Endodermal cell (in vitro differentiated cells): ENCODE results near the gene IL1RL2. TPM values are rescaled to one million over a fixed set of nuclear protein-coding genes. Genes with fewer than 3 reads are reported as not detected.

Source experiments
- DNase-seq: peaks from one replicate; pipeline ENCODE4 v3.0.0-alpha.2; 2017
- H3K27ac ChIP-seq: 2 replicates; pipeline ENCODE4 v1.5.1; 2013; ENCODE audit warnings: mild to moderate bottlenecking, low read depth, low read length, moderate library complexity
- H3K27me3 ChIP-seq: 2 replicates; pipeline ENCODE4 v1.6.1; 2013; ENCODE audit warnings: mild to moderate bottlenecking, low read length, moderate library complexity; ENCODE audit not compliant: insufficient read depth, control insufficient read depth, poor library complexity, severe bottlenecking
- H3K36me3 ChIP-seq: 2 replicates; pipeline ENCODE4 v1.7.0; 2013; ENCODE audit warnings: mild to moderate bottlenecking, low read length, moderate library complexity; ENCODE audit not compliant: control insufficient read depth, insufficient read depth
- H3K4me1 ChIP-seq: one replicate; pipeline ENCODE4 v1.7.0; 2013; ENCODE audit warnings: low read length; ENCODE audit not compliant: control insufficient read depth, insufficient read depth
- H3K4me3 ChIP-seq: 2 replicates; pipeline ENCODE4 v1.5.1; 2013; ENCODE audit warnings: mild to moderate bottlenecking, low read length, moderate library complexity
- H3K9ac ChIP-seq: 2 replicates; pipeline ENCODE4 v1.6.1; 2013; ENCODE audit warnings: mild to moderate bottlenecking, low read length, moderate library complexity; ENCODE audit not compliant: poor library complexity, severe bottlenecking; ENCODE audit errors: extremely low read depth
- H3K9me3 ChIP-seq: 2 replicates; pipeline ENCODE4 v1.6.1; 2013; ENCODE audit warnings: mild to moderate bottlenecking, low read length, moderate library complexity; ENCODE audit not compliant: control insufficient read depth
- H3K27ac Mint-ChIP-seq: 2 replicates; pipeline ENCODE4 v1.8.0; 2020; ENCODE audit warnings: mixed read lengths
- H3K27me3 Mint-ChIP-seq: 2 replicates; pipeline ENCODE4 v1.8.0; 2021; ENCODE audit warnings: mild to moderate bottlenecking, mixed read lengths; ENCODE audit not compliant: insufficient read depth
- H3K36me3 Mint-ChIP-seq: 2 replicates; pipeline ENCODE4 v1.8.0; 2020; ENCODE audit warnings: low read depth, mixed read lengths
- H3K4me1 Mint-ChIP-seq: 2 replicates; pipeline ENCODE4 v1.8.0; 2020; ENCODE audit warnings: mixed read lengths
- H3K4me3 Mint-ChIP-seq: 2 replicates; pipeline ENCODE4 v1.8.0; 2020; ENCODE audit warnings: mild to moderate bottlenecking, moderate library complexity, mixed read lengths
- H3K9me3 Mint-ChIP-seq: 2 replicates; pipeline ENCODE4 v1.8.0; 2020; ENCODE audit warnings: mild to moderate bottlenecking, mixed read lengths
- WGBS, 2 experiments: methylation state at CpG; one replicate each; pipeline versions ENCODE4 v1.1.5 to v1.1.7; 2013; ENCODE audit warnings: missing lambda C conversion rate in 2 of 2, mixed read lengths in 1 of 2; ENCODE audit not compliant: insufficient coverage in 1 of 2, insufficient read length in 1 of 2; 5-methylcytosine and 5-hydroxymethylcytosine counted together
- total RNA-seq, 2 donors: library from RNA; stranded (reverse); fragmentation: NEBNext Ultra II Directional in 1 of 2; extraction: Animal tissue kit (Norgen Biotek cat#: 25700) in 1 of 2; gene quantifications; 2 replicates in 1 of 2; 3 replicates in 1 of 2; pipeline ENCODE4 v1.2.1, GENCODE V29; 2021
- TF ChIP-seq, protein P1 (sequence below): fragments of 200-600 bp; sonication (generic); conservative IDR thresholded peaks from 2 replicates; pipeline ENCODE4 v1.5.0; 2021; ENCODE audit warnings: antibody characterized with exemption, mild to moderate bottlenecking

The IL1RL2 gene
- total RNA-seq, 2 donors from 2014 or later, result 0.38 to 0.44 TPM

DNA sequence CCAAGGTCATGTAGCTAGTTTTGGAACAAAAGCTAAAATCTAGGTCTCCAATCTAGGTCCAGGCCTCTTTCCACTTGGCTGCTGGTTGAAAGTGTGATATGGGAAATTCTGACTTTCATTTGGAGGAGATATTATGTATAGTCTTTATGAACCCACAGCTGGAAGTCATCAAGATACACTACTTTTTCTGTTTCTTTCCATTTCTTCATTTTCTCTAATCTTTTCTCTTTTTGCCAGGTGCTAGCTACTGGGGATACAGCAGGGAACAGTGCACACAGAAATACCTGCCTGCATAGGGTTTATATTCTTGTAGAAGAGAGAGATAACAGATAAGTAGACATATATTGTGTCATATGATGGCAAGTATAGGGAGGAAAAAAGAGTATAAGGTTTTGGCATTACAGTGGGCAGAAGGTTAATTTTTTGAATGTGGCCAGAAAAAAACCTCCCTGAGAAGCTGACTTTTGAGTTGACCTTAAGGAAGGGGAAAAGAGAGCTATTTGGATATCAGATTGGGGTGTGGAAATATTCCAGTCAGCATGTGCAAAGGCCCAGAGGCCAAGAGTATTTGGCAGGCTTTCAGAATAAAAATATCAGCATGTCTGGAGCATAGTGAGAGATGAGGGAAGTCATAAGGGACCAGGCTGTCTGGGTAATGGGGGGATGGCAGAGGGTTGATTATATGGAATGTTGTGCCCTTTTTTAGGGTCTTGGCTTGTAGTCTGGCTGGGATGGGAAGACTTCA, 28.6 kb upstream of the IL1RL2 start:
- Mint-ChIP-seq H3K4me3 (no peak overlapping the region), H3K36me3 (no peaks in the 10 kb centered on the region), H3K27me3 (no peaks in the 10 kb centered on the region), H3K9me3 (no peaks in the 10 kb centered on the region), H3K4me1 (no peaks in the 10 kb centered on the region), H3K27ac (no peak overlapping the region)
- H3K4me1 ChIP-seq, result no peaks in the 10 kb centered on the region
- H3K27me3 ChIP-seq, result no peaks in the 10 kb centered on the region
- H3K36me3 ChIP-seq, result no peaks in the 10 kb centered on the region
- no peak overlapping the region for H3K4me3 ChIP-seq
- TF ChIP-seq, protein P1, sequence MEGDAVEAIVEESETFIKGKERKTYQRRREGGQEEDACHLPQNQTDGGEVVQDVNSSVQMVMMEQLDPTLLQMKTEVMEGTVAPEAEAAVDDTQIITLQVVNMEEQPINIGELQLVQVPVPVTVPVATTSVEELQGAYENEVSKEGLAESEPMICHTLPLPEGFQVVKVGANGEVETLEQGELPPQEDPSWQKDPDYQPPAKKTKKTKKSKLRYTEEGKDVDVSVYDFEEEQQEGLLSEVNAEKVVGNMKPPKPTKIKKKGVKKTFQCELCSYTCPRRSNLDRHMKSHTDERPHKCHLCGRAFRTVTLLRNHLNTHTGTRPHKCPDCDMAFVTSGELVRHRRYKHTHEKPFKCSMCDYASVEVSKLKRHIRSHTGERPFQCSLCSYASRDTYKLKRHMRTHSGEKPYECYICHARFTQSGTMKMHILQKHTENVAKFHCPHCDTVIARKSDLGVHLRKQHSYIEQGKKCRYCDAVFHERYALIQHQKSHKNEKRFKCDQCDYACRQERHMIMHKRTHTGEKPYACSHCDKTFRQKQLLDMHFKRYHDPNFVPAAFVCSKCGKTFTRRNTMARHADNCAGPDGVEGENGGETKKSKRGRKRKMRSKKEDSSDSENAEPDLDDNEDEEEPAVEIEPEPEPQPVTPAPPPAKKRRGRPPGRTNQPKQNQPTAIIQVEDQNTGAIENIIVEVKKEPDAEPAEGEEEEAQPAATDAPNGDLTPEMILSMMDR, result no peak
- no peak overlapping the region for H3K27ac ChIP-seq
- no peak for DNase-seq
- no peak overlapping the region for H3K9ac ChIP-seq
- no peaks in the 10 kb centered on the region for H3K9me3 ChIP-seq

DNA sequence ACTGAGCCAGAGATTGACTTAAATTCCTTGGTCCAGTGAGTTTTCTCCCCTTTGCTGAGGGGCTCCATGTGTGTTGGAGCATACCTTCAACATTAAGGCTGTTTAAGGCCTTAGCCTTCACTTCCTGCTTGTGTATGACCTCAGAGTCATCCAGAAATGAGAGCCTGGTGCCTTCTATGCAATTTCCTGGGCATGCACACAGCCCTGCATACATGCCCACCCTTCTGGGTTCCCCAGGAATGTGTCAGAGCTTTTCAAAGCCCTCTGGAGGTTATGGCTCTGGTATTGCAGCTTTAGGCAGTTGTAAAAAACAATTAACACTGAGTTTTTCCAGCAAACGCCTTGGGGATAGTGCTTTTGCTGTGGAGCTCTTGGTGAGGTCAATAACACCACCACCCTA, 27.5 kb upstream of the IL1RL2 start:
- H3K4me1 Mint-ChIP-seq, result no peaks in the 10 kb centered on the region
- 76% methylated on average over 1 of the region's 1 CpG; no CpG with 5 or more reads in 1 of the 2 experiments for WGBS, 2 experiments
- DNase-seq, result no peak
- Histone ChIP-seq H3K27ac (no peak overlapping the region), H3K4me3 (no peak overlapping the region), H3K9me3 (no peaks in the 10 kb centered on the region), H3K36me3 (no peaks in the 10 kb centered on the region), H3K27me3 (no peaks in the 10 kb centered on the region), H3K4me1 (no peaks in the 10 kb centered on the region), H3K9ac (no peak overlapping the region)
- TF ChIP-seq, protein P1, result peak; percentile 35
- H3K27me3 Mint-ChIP-seq, result no peaks in the 10 kb centered on the region
- H3K36me3 Mint-ChIP-seq, result no peaks in the 10 kb centered on the region
- H3K4me3 Mint-ChIP-seq, result no peak overlapping the region
- no peaks in the 10 kb centered on the region for H3K9me3 Mint-ChIP-seq
- no peak overlapping the region for H3K27ac Mint-ChIP-seq

DNA sequence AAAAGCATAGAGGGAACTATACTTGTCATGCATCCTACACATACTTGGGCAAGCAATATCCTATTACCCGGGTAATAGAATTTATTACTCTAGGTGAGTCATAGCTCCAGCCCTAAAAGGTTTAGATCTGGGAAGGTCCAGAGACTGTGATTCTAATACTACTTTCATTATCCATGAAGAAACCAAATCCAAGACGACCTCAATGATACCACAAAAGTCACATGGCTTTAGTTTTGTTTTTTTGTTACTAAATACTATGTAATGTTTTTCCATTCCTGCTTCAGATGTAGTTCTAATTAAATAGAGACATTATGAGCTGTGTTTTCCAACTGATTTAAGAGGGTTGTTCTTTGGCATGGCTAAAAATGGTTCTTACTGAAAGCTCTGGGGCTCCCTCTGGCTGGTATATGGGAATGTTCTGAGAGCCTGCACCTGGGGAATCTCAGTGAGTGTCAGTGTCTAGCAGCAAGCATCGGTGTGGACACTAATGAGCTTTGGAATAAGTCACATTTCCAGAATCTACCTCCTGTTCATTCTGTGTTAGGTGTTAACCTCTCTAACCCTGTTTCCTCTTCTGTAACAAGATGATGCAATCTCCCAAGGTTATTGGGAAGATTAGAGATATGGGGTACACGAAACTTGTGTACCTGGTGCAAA, 20.5 kb upstream of the IL1RL2 start:
- Mint-ChIP-seq H3K27ac (no peak overlapping the region), H3K36me3 (no peaks in the 10 kb centered on the region), H3K4me1 (no peaks in the 10 kb centered on the region), H3K9me3 (no peaks in the 10 kb centered on the region), H3K4me3 (no peak overlapping the region), H3K27me3 (no peaks in the 10 kb centered on the region)
- H3K4me3 ChIP-seq, result no peak overlapping the region
- no peaks in the 10 kb centered on the region for H3K9me3 ChIP-seq
- no peak for DNase-seq
- H3K27me3 ChIP-seq, result no peaks in the 10 kb centered on the region
- H3K36me3 ChIP-seq, result no peaks in the 10 kb centered on the region
- H3K9ac ChIP-seq, result no peak overlapping the region
- 33 to 90% methylated on average over 1 to 4 of the region's 4 CpGs for WGBS, 2 experiments
- H3K27ac ChIP-seq, result no peak overlapping the region
- TF ChIP-seq, protein P1, result peak; percentile 73
- H3K4me1 ChIP-seq, result no peaks in the 10 kb centered on the region
